Kidney capillary endothelial cell (primary cell): ENCODE results near the gene MCHR2.
"Not testable (repeated sequence)": the region's sequence is repeated elsewhere in the genome, so short reads cannot be mapped to it uniquely, and the experiment has no call there.

ENCODE experiments used
- DNase-seq: peaks from one replicate; pipeline ENCODE4 v3.0.0-alpha.2; 2018; ENCODE audit warnings: low spot score

MCHR2 gene

GRCh38 chr6:99993533-99994251, at the start of gene MCHR2:
MCHR2 (minus strand) TSS chr6:99994223; CDS start chr6:99956147, 38,076 bp downstream.
- DNase-seq = no peak

- DNase-seq = not testable (repeated sequence)
Observed at GRCh38 chr6:100038546-100038945, 44.5 kb upstream of the MCHR2 start.

GRCh38 chr6:100035873-100036653, 42.0 kb upstream of the MCHR2 start:
- peak; percentile 9 for DNase-seq

GRCh38 chr6:100023798-100024197, 29.8 kb upstream of the MCHR2 start:
- DNase-seq = no peak

GRCh38 chr6:100022847-100023246, 28.8 kb upstream of the MCHR2 start:
- DNase-seq = no peak

- DNase-seq = no peak
Observed at GRCh38 chr6:100008857-100009256, 14.8 kb upstream of the MCHR2 start.

GRCh38 chr6:100001915-100002388, 7.9 kb upstream of the MCHR2 start:
- peak; percentile 67 for DNase-seq

GRCh38 chr6:99997141-99997540, 3.1 kb upstream of the MCHR2 start:
- DNase-seq = no peak

- DNase-seq = no peak
Observed at GRCh38 chr6:99995916-99996315, 1.9 kb upstream of the MCHR2 start.

- DNase-seq = no peak
Observed at GRCh38 chr6:99993146-99993532, 884 bp downstream of the MCHR2 start.

GRCh38 chr6:99991955-99992354, 2.1 kb downstream of the MCHR2 start:
- no peak for DNase-seq

- no peak for DNase-seq
Observed at GRCh38 chr6:99980741-99981140, 13.3 kb downstream of the MCHR2 start.

- DNase-seq = no peak
Observed at GRCh38 chr6:99979953-99980352, 14.1 kb downstream of the MCHR2 start.

- no peak for DNase-seq
Observed at GRCh38 chr6:99967052-99967451, 27.0 kb downstream of the MCHR2 start.

GRCh38 chr6:99960027-99960426, 34.0 kb downstream of the MCHR2 start:
- no peak for DNase-seq

GRCh38 chr6:99951016-99951805, 42.8 kb downstream of the MCHR2 start:
- no peak for DNase-seq

- no peak for DNase-seq
Observed at GRCh38 chr6:99946005-99946404, 48.0 kb downstream of the MCHR2 start.

- no peak for DNase-seq
Observed at GRCh38 chr6:99943846-99944245, 50.2 kb downstream of the MCHR2 start.

- no peak for DNase-seq
Observed at GRCh38 chr6:99940582-99940981, 53.4 kb downstream of the MCHR2 start.

GRCh38 chr6:99933129-99933528, 60.9 kb downstream of the MCHR2 start:
- DNase-seq = no peak

- no peak for DNase-seq
Observed at GRCh38 chr6:99912657-99913056, 81.4 kb downstream of the MCHR2 start.
